Measurements from ENCODE around the gene KRTAP4-16. TPM values are rescaled to one million over a fixed set of nuclear protein-coding genes. Genes with fewer than 3 reads are reported as not detected.

The KRTAP4-16 gene
- total RNA-seq, 2 experiments from 2014 or later = not detected

Other genes starting within 250 kb of the KRTAP4-16 start
- gene KRT12, start 235.0 kb downstream of the KRTAP4-16 start, total RNA-seq = not detected
- gene KRT20, start 217.0 kb downstream of the KRTAP4-16 start, total RNA-seq = not detected
- gene KRT23, start 164.6 kb downstream of the KRTAP4-16 start, total RNA-seq = not detected
- gene KRT39, start 135.3 kb downstream of the KRTAP4-16 start, total RNA-seq = not detected
- gene KRT40, start 117.9 kb downstream of the KRTAP4-16 start, total RNA-seq = not detected
- not detected for gene KRTAP3-3, start 108.0 kb downstream of the KRTAP4-16 start, total RNA-seq
- gene KRTAP3-2, start 102.3 kb downstream of the KRTAP4-16 start, total RNA-seq = not detected
- gene KRTAP3-1, start 93.1 kb downstream of the KRTAP4-16 start, total RNA-seq = not detected
- gene KRTAP1-5, start 75.0 kb downstream of the KRTAP4-16 start, total RNA-seq = not detected
- gene KRTAP1-4, start 72.0 kb downstream of the KRTAP4-16 start, total RNA-seq = not detected
- not detected for gene KRTAP1-3, start 67.3 kb downstream of the KRTAP4-16 start, total RNA-seq
- gene KRTAP1-1, start 60.8 kb downstream of the KRTAP4-16 start, total RNA-seq = not detected
- gene KRTAP2-1, start 54.9 kb downstream of the KRTAP4-16 start, total RNA-seq = not detected
- not detected for gene KRTAP2-2, start 47.0 kb downstream of the KRTAP4-16 start, total RNA-seq
- gene KRTAP2-3, start 42.1 kb downstream of the KRTAP4-16 start, total RNA-seq = not detected
- not detected for gene KRTAP2-4, start 36.3 kb downstream of the KRTAP4-16 start, total RNA-seq
- gene KRTAP4-7, start 18.1 kb downstream of the KRTAP4-16 start, total RNA-seq = not detected
- gene KRTAP4-8, start 4.1 kb downstream of the KRTAP4-16 start, total RNA-seq = not detected
- gene KRTAP4-9, start 3.2 kb upstream of the KRTAP4-16 start, total RNA-seq = not detected
- not detected for gene KRTAP4-11, start 16.2 kb upstream of the KRTAP4-16 start, total RNA-seq
- not detected for gene KRTAP4-12, start 22.0 kb upstream of the KRTAP4-16 start, total RNA-seq
- gene KRTAP4-6, start 38.3 kb upstream of the KRTAP4-16 start, total RNA-seq = not detected
- not detected for gene KRTAP4-5, start 47.6 kb upstream of the KRTAP4-16 start, total RNA-seq
- not detected for gene KRTAP4-4, start 58.5 kb upstream of the KRTAP4-16 start, total RNA-seq
- gene KRTAP4-3, start 66.0 kb upstream of the KRTAP4-16 start, total RNA-seq = not detected
- gene KRTAP4-2, start 76.0 kb upstream of the KRTAP4-16 start, total RNA-seq = not detected
- not detected for gene KRTAP4-1, start 82.7 kb upstream of the KRTAP4-16 start, total RNA-seq
- not detected for gene KRTAP9-1, start 87.7 kb upstream of the KRTAP4-16 start, total RNA-seq
- gene KRTAP9-2, start 124.4 kb upstream of the KRTAP4-16 start, total RNA-seq = not detected
- gene KRTAP9-3, start 130.2 kb upstream of the KRTAP4-16 start, total RNA-seq = not detected
- gene KRTAP9-8, start 135.8 kb upstream of the KRTAP4-16 start, total RNA-seq = not detected
- gene KRTAP9-4, start 147.5 kb upstream of the KRTAP4-16 start, total RNA-seq = not detected
- gene KRTAP9-9, start 153.2 kb upstream of the KRTAP4-16 start, total RNA-seq = not detected
- gene KRTAP9-6, start 163.2 kb upstream of the KRTAP4-16 start, total RNA-seq = not detected
- gene KRTAP9-7, start 173.5 kb upstream of the KRTAP4-16 start, total RNA-seq = not detected
- not detected for gene KRTAP29-1, start 200.6 kb upstream of the KRTAP4-16 start, total RNA-seq
- gene KRTAP16-1, start 207.1 kb upstream of the KRTAP4-16 start, total RNA-seq = not detected
- gene KRTAP17-1, start 213.5 kb upstream of the KRTAP4-16 start, total RNA-seq = not detected
- not detected for gene KRT33A, start 248.6 kb upstream of the KRTAP4-16 start, total RNA-seq

Measured in activated CD4-positive, alpha-beta memory T cell treated with anti-CD3 and anti-CD28 coated beads for 36 hours (primary cell).